ENCODE measurements around the gene SIRT3.

GRCh38 chr11:217704-218103 is 18.4 kb downstream of the SIRT3 start:
- TF ChIP-seq CTCF (IDR thresholded peaks at IDR 0.05), result no peak
- TF ChIP-seq POLR2A (IDR thresholded peaks at IDR 0.05), result no peak
